CD4-positive, CD25-positive, alpha-beta regulatory T cell (primary cell): ENCODE measurements around the gene ATG4C. TPM values are rescaled to one million over a fixed set of nuclear protein-coding genes. Genes with fewer than 3 reads are reported as not detected.
A peak's percentile ranks its signal among the peaks of the same experiment; 100 is the strongest.

Experiments
- ATAC-seq, 2 donors: fragments of 150-1000 bp; cut with Tn5 transposase; one replicate each; pipeline ENCODE4 v1.10.0; 2021; ENCODE audit warnings: low read depth in 2 of 2, moderate number of reproducible peaks in 2 of 2, moderate library complexity in 1 of 2
- DNase-seq, 3 donors: peaks; one replicate each; pipeline versions ENCODE4 v3.0.0 to v3.0.0-alpha.2; 2012 to 2022; ENCODE audit warnings: mixed read lengths in 1 of 3
- H3K27ac ChIP-seq: one replicate; pipeline ENCODE4 v1.7.0; 2013; ENCODE audit warnings: mild to moderate bottlenecking, low read length; ENCODE audit not compliant: insufficient read depth, poor library complexity, severe bottlenecking
- H3K27me3 ChIP-seq: one replicate; pipeline ENCODE4 v1.7.0; 2013; ENCODE audit warnings: low read length; ENCODE audit not compliant: control insufficient read depth, insufficient read depth
- H3K36me3 ChIP-seq: one replicate; pipeline ENCODE4 v1.7.0; 2013; ENCODE audit warnings: mild to moderate bottlenecking, low read length, moderate library complexity; ENCODE audit not compliant: control insufficient read depth, insufficient read depth
- H3K4me1 ChIP-seq: 2 replicates; pipeline ENCODE4 v1.7.0; 2013; ENCODE audit warnings: mild to moderate bottlenecking, low read length; ENCODE audit not compliant: insufficient read depth, control insufficient read depth, poor library complexity, severe bottlenecking
- H3K4me3 ChIP-seq: one replicate; pipeline ENCODE4 v1.7.0; 2013; ENCODE audit warnings: low read depth, mild to moderate bottlenecking, low read length, moderate library complexity
- H3K9me3 ChIP-seq, 2 experiments: 1 replicate in 1 of 2; 2 replicates in 1 of 2; pipeline ENCODE4 v1.7.0; 2013; ENCODE audit warnings: low read length in 2 of 2, mild to moderate bottlenecking in 1 of 2, moderate library complexity in 1 of 2; ENCODE audit not compliant: control insufficient read depth in 2 of 2
- H3K27ac Mint-ChIP-seq, 3 donors: one replicate each; pipeline ENCODE4 v1.8.0; 2020 to 2022; ENCODE audit warnings: mild to moderate bottlenecking in 3 of 3, mixed read lengths in 3 of 3, moderate library complexity in 2 of 3
- H3K27me3 Mint-ChIP-seq: one replicate; pipeline ENCODE4 v1.8.0; 2022; ENCODE audit warnings: mild to moderate bottlenecking, mixed read lengths
- H3K36me3 Mint-ChIP-seq: one replicate; pipeline ENCODE4 v1.8.0; 2020; ENCODE audit warnings: mixed read lengths
- H3K4me1 Mint-ChIP-seq, 4 donors: one replicate each; pipeline ENCODE4 v1.8.0; 2020 to 2022; ENCODE audit warnings: mixed read lengths in 4 of 4, mild to moderate bottlenecking in 1 of 4
- H3K4me3 Mint-ChIP-seq, 4 donors: one replicate each; pipeline ENCODE4 v1.8.0; 2020 to 2022; ENCODE audit warnings: mild to moderate bottlenecking in 4 of 4, mixed read lengths in 4 of 4, moderate library complexity in 3 of 4
- H3K9me3 Mint-ChIP-seq, 7 donors: one replicate each; pipeline ENCODE4 v1.8.0; 2020 to 2022; ENCODE audit warnings: mixed read lengths in 7 of 7, mild to moderate bottlenecking in 3 of 7, moderate library complexity in 2 of 7
- polyA plus RNA-seq, 4 donors: library from polyadenylated mRNA; unstranded; fragments of 300-500 nt; fragmentation: Illumina TruSeq; gene quantifications; one replicate each; pipeline ENCODE4 v1.2.3, GENCODE V29; 2021
- total RNA-seq: library from RNA; stranded (reverse); gene quantifications from one replicate; pipeline ENCODE4 v1.2.3, GENCODE V29; 2022

ATG4C gene
- total and polyA plus RNA-seq, 5 donors from 2014 or later: 5.3 to 16.9 (median 11.7) TPM

DNA sequence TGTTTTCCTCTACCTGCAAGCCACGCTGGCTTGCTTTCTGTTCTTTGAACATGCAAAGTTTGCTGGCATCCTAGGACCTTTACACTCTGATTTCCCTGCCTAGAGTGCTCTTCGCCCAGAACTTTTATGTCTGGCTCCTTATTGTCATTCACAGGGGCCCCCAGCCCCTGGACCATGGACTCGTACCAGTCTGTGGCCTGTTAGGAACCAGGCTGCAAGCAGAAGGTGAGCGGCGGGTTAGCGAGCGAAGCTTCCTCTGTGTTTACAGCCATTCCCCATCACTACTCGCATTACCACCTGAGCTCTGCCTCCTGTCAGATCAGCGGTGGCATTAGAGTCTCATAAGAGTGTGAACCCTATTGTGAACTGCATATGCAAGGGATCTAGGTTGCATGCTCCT is 73.0 kb downstream of the ATG4C start:
- Mint-ChIP-seq H3K27me3 (no peaks in the 10 kb centered on the region), H3K36me3 (peaks cover 23% of the 10 kb centered on the region), H3K27ac (peak overlapping the region in 1 of 3 donors; percentile 15), H3K4me1 (no peaks in the 10 kb centered on the region), H3K9me3 (no peaks in the 10 kb centered on the region), H3K4me3 (no peak overlapping the region)
- Histone ChIP-seq H3K27ac (no peak overlapping the region), H3K4me3 (no peak overlapping the region), H3K36me3 (peaks cover 4% of the 10 kb centered on the region), H3K9me3 (no peaks in the 10 kb centered on the region), H3K4me1 (no peaks in the 10 kb centered on the region), H3K27me3 (no peaks in the 10 kb centered on the region)
- DNase-seq (no peak), ATAC-seq (no peak)

DNA sequence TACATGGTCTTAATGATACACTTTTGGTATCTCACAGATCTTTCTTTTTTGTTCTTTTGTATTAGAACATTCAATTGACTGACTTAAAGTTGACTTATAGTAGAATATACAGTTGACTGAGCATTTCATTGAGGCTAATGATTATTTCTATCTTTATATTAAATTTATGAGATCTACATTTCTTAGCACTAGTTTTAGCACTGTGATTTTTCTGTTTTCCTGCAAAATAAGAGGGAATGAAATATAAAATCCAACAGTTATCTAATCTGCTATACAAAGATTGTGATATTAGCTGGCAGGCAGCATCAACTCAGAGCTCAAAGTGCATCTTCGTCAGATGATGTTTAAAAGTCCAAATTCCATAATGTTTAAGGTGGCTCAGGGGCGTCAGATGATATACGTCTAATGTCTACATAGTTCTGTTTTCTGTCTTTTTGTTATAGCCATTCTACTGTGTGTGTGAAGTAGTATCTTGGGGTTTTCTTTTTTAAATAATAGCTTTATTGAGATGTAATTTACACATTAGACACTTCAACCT is 85.4 kb downstream of the ATG4C start:
- no peak for DNase-seq
- ATAC-seq: no peak
- Mint-ChIP-seq H3K4me1 (no peaks in the 10 kb centered on the region), H3K36me3 (no peaks in the 10 kb centered on the region), H3K27ac (no peak overlapping the region), H3K9me3 (peaks cover 0 to under 1% (median 0%) of the 10 kb centered on the region in 7 donors), H3K4me3 (no peak overlapping the region), H3K27me3 (no peaks in the 10 kb centered on the region)
- Histone ChIP-seq H3K27ac (no peak overlapping the region), H3K27me3 (no peaks in the 10 kb centered on the region), H3K4me3 (no peak overlapping the region), H3K4me1 (no peaks in the 10 kb centered on the region), H3K36me3 (no peaks in the 10 kb centered on the region), H3K9me3 (no peaks in the 10 kb centered on the region)

GRCh38 chr1:62870148-62870547 is 86.2 kb downstream of the ATG4C start:
- H3K27ac ChIP-seq: no peak overlapping the region
- H3K9me3 Mint-ChIP-seq: peaks cover 0 to 2% (median 0%) of the 10 kb centered on the region in 7 donors

DNA sequence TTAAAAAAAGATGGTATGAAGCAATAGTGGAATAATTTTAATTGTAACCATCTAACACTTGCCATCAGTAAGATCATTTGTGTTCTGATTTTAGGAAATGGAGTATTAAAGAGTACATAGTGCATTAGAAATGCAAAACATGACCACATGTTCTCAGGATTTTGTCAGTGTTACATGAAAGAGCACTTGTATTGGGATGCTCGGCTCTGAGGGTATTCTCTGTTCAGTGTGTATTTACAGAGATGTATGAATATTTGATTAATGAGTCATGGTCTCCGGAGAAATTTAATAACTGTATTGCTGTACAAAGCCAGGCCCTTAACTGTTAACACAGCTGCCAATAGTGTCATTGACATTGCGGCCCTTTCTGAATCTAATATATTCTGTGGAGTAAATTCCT is 91.7 kb downstream of the ATG4C start:
- no peaks in the 10 kb centered on the region for H3K27me3 Mint-ChIP-seq

More at GRCh38 chr1:62870148-62870547, 86.2 kb downstream of the ATG4C start:
- Mint-ChIP-seq H3K4me3 (no peak overlapping the region), H3K4me1 (no peaks in the 10 kb centered on the region), H3K27ac (no peak overlapping the region), H3K27me3 (no peaks in the 10 kb centered on the region), H3K36me3 (no peaks in the 10 kb centered on the region)
- ATAC-seq: no peak
- H3K36me3 ChIP-seq: no peaks in the 10 kb centered on the region
- H3K4me1 ChIP-seq: no peaks in the 10 kb centered on the region
- DNase-seq: no peak
- H3K27me3 ChIP-seq: no peaks in the 10 kb centered on the region
- H3K9me3 ChIP-seq: no peaks in the 10 kb centered on the region
- H3K4me3 ChIP-seq: no peak overlapping the region

GRCh38 chr1:62876535-62876934 is 92.6 kb downstream of the ATG4C start:
- H3K27ac ChIP-seq: no peak overlapping the region
- Mint-ChIP-seq H3K4me3 (no peak overlapping the region), H3K4me1 (no peaks in the 10 kb centered on the region), H3K36me3 (no peaks in the 10 kb centered on the region), H3K27me3 (no peaks in the 10 kb centered on the region), H3K9me3 (peaks cover 0 to 2% (median 0%) of the 10 kb centered on the region in 7 donors), H3K27ac (no peak overlapping the region)
- H3K36me3 ChIP-seq: no peaks in the 10 kb centered on the region
- DNase-seq (no peak), ATAC-seq (no peak)
- H3K27me3 ChIP-seq: peaks cover 5% of the 10 kb centered on the region
- H3K9me3 ChIP-seq: no peaks in the 10 kb centered on the region
- H3K4me3 ChIP-seq: no peak overlapping the region
- no peaks in the 10 kb centered on the region for H3K4me1 ChIP-seq

More for the DNA sequence above, 91.7 kb downstream of the ATG4C start:
- ATAC-seq (no peak), DNase-seq (no peak)
- Mint-ChIP-seq H3K4me3 (no peak overlapping the region), H3K4me1 (no peaks in the 10 kb centered on the region), H3K36me3 (no peaks in the 10 kb centered on the region), H3K27ac (no peak overlapping the region), H3K9me3 (peaks cover 0 to 2% (median 0%) of the 10 kb centered on the region in 7 donors)
- no peak overlapping the region for H3K27ac ChIP-seq
- no peaks in the 10 kb centered on the region for H3K9me3 ChIP-seq
- peaks cover 5% of the 10 kb centered on the region for H3K27me3 ChIP-seq
- no peaks in the 10 kb centered on the region for H3K4me1 ChIP-seq
- no peaks in the 10 kb centered on the region for H3K36me3 ChIP-seq
- H3K4me3 ChIP-seq: no peak overlapping the region

- Histone ChIP-seq H3K27me3 (peaks cover 5% of the 10 kb centered on the region), H3K36me3 (no peaks in the 10 kb centered on the region), H3K9me3 (no peaks in the 10 kb centered on the region), H3K27ac (no peak overlapping the region), H3K4me1 (no peaks in the 10 kb centered on the region), H3K4me3 (no peak overlapping the region)
- Mint-ChIP-seq H3K27me3 (no peaks in the 10 kb centered on the region), H3K4me3 (no peak overlapping the region), H3K36me3 (no peaks in the 10 kb centered on the region), H3K9me3 (peaks cover 0 to 2% (median 0%) of the 10 kb centered on the region in 7 donors), H3K27ac (no peak overlapping the region), H3K4me1 (no peaks in the 10 kb centered on the region)
- DNase-seq (no peak), ATAC-seq (no peak)
Measured at GRCh38 chr1:62877579-62877978, 93.6 kb downstream of the ATG4C start.

DNA sequence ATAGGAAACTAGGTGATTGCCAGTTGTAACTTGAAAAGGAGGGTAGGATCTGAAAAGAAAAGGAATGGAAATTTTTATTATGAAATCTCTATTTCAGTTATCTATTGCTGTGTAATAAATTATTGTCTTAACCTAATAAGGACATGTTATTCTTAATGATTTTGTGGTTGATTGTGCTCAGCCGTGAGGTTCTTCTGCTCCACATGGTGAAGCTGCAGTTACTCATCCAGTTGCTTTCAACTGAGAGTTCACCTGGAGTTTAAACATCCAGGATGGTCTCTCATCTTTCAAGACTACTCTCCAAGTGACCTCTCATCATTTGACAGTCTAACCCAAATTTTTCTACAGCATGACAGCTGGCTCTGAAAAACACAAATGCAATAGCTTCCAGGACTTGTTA is 96.0 kb downstream of the ATG4C start:
- Mint-ChIP-seq H3K4me1 (no peaks in the 10 kb centered on the region), H3K36me3 (no peaks in the 10 kb centered on the region), H3K9me3 (peaks cover 0 to 2% (median 0%) of the 10 kb centered on the region in 7 donors), H3K4me3 (no peak overlapping the region), H3K27ac (no peak overlapping the region), H3K27me3 (no peaks in the 10 kb centered on the region)
- no peak overlapping the region for H3K27ac ChIP-seq
- H3K4me3 ChIP-seq: no peak overlapping the region
- H3K36me3 ChIP-seq: no peaks in the 10 kb centered on the region
- ATAC-seq: no peak
- no peaks in the 10 kb centered on the region for H3K9me3 ChIP-seq
- no peak for DNase-seq
- H3K4me1 ChIP-seq: no peaks in the 10 kb centered on the region
- H3K27me3 ChIP-seq: peaks cover 7% of the 10 kb centered on the region
